GM12878 (cell line): Measurements from ENCODE around the gene SLC23A1.

Experiments
- ATF3 ChIP-seq: IDR thresholded peaks from 2 replicates; pipeline ENCODE4 v1.6.1; 2011; ENCODE audit warnings: low read depth, mild to moderate bottlenecking, low read length, moderate library complexity, borderline replicate concordance; ENCODE audit errors: extremely low read depth
- BCLAF1 ChIP-seq: fragments of 450-650 bp; IDR thresholded peaks from 2 replicates; pipeline ENCODE4 v1.6.1; 2017; ENCODE audit warnings: antibody characterized with exemption, mild to moderate bottlenecking, moderate library complexity
- CTCF ChIP-seq, 3 experiments: IDR thresholded peaks in 2 of 3; conservative IDR thresholded peaks in 1 of 3; 2 replicates each; pipeline ENCODE4 v1.5.1; 2011; ENCODE audit warnings: low read depth in 3 of 3, low read length in 3 of 3, mild to moderate bottlenecking in 3 of 3, control low read depth in 2 of 3, moderate library complexity in 2 of 3, inconsistent platforms in 1 of 3, mixed read lengths in 1 of 3; ENCODE audit not compliant: control insufficient read depth in 2 of 3, insufficient read depth in 1 of 3; ENCODE audit errors: extremely low read depth in 1 of 3
- DPF2 ChIP-seq: fragments of 450-650 bp; IDR thresholded peaks from 2 replicates; pipeline ENCODE4 v1.6.1; 2017; ENCODE audit warnings: mild to moderate bottlenecking
- EGR1 ChIP-seq, 2 experiments: IDR thresholded peaks; 1 replicate in 1 of 2; 2 replicates in 1 of 2; pipeline ENCODE4 v1.6.1; 2011 to 2012; ENCODE audit warnings: low read depth in 2 of 2, low read length in 2 of 2, borderline replicate concordance in 1 of 2, mild to moderate bottlenecking in 1 of 2, moderate library complexity in 1 of 2
- FOXM1 ChIP-seq: IDR thresholded peaks from 2 replicates; pipeline ENCODE4 v1.6.1; 2012; ENCODE audit warnings: low read depth, mild to moderate bottlenecking, inconsistent platforms, low read length, moderate library complexity
- HDAC2 ChIP-seq: fragments of 200-600 bp; sonication (generic); IDR thresholded peaks from 2 replicates; pipeline ENCODE4 v1.6.1; 2017
- IKZF1 ChIP-seq: fragments of 450-650 bp; conservative IDR thresholded peaks from 2 replicates; pipeline ENCODE4 v1.6.1; 2017; ENCODE audit warnings: antibody characterized with exemption, mild to moderate bottlenecking
- MXI1 ChIP-seq: fragments of 150-350 bp; IDR thresholded peaks from 2 replicates; pipeline ENCODE4 v1.6.1; 2011; ENCODE audit warnings: low read depth, mild to moderate bottlenecking, inconsistent platforms, low read length, improper control_type of control experiment
- POLR2A ChIP-seq: IDR thresholded peaks from 2 replicates; pipeline ENCODE4 v1.6.1; 2011; ENCODE audit warnings: low read depth, mild to moderate bottlenecking, low read length
- SP1 ChIP-seq: IDR thresholded peaks from one replicate; pipeline ENCODE4 v1.6.1; 2011; ENCODE audit warnings: low read depth, low read length
- TAF1 ChIP-seq: IDR thresholded peaks from 2 replicates; pipeline ENCODE4 v1.6.1; 2011; ENCODE audit warnings: mild to moderate bottlenecking, low read depth, low read length, borderline replicate concordance

- 0 out of 2 replicates have a peak, but pooled peaks have one; percentile 38 for TF ChIP-seq IKZF1
- TF ChIP-seq FOXM1, result no peak
- TF ChIP-seq BCLAF1, result no peak
- TF ChIP-seq CTCF (IDR thresholded peaks at IDR 0.05 in 2 of 3, conservative IDR thresholded peaks at IDR 0.05 in 1 of 3; ENCODE audit: control insufficient read depth in 2 of 3, extremely low read depth in 1 of 3, insufficient read depth in 1 of 3, low read depth in 3 of 3, low read length in 3 of 3), result no peak
- TF ChIP-seq MXI1, result no peak
- no peak for TF ChIP-seq POLR2A
- TF ChIP-seq ATF3, result no peak
- TF ChIP-seq HDAC2, result no peak
- TF ChIP-seq TAF1, result no peak
- no peak for TF ChIP-seq EGR1 (IDR thresholded peaks at IDR 0.05; ENCODE audit: borderline replicate concordance in 1 of 2, low read depth in 2 of 2, low read length in 2 of 2)
- TF ChIP-seq DPF2, result no peak
- TF ChIP-seq SP1, result no peak
Observed at GRCh38 chr5:139403418-139403786, 20.3 kb upstream of the SLC23A1 start.
